DMS114 treated with DMSO at 0.1 percent for 48 hours (cell line): Measurements from ENCODE around the gene SERPING1.
A peak's percentile ranks its signal among the peaks of the same experiment; 100 is the strongest.
"Not testable (repeated sequence)": the region's sequence is repeated elsewhere in the genome, so short reads cannot be mapped to it uniquely, and the experiment has no call there.

Experiments used
- DNase-seq: peaks from one replicate; lab custom pipeline; 2025; ENCODE audit not compliant: unreplicated experiment; lab: John Stamatoyannopoulos, UW

SERPING1 gene

GRCh38 chr11:57652230-57652629 lies 54.7 kb downstream of the SERPING1 start:
- DNase-seq = not testable (repeated sequence)

GRCh38 chr11:57652662-57653061 lies 55.2 kb downstream of the SERPING1 start:
- no peak for DNase-seq

- DNase-seq = no peak
These were observed 55.7 kb downstream of the SERPING1 start for GRCh38 chr11:57653163-57653562.

- no peak for DNase-seq
These were observed 59.4 kb downstream of the SERPING1 start for GRCh38 chr11:57656885-57657193.

GRCh38 chr11:57657194-57658022 lies 59.9 kb downstream of the SERPING1 start, which contains the start of gene CLP1:
Gene CLP1 (plus strand): TSS chr11:57657762. CDS start chr11:57659477, 1,715 bp downstream.
- DNase-seq = peak; percentile 90

GRCh38 chr11:57658023-57658361 lies 60.5 kb downstream of the SERPING1 start:
- DNase-seq = no peak

- DNase-seq = no peak
These were observed 62.2 kb downstream of the SERPING1 start for GRCh38 chr11:57659669-57660068.

- DNase-seq = no peak
These were observed 65.4 kb downstream of the SERPING1 start for GRCh38 chr11:57662893-57663292.

GRCh38 chr11:57663975-57664374 lies 66.5 kb downstream of the SERPING1 start:
- no peak for DNase-seq
